ENCODE data around the gene HLA-DRB1.
"Not testable (repeated sequence)": the region's sequence is repeated elsewhere in the genome, so short reads cannot be mapped to it uniquely, and the experiment has no call there.

Gene HLA-DRB1

GRCh38 chr6:32554116-32554965, 35.3 kb downstream of the HLA-DRB1 start:
- DNase-seq, result no peak

- DNase-seq, result no peak
Measured at GRCh38 chr6:32553037-32553742, 36.5 kb downstream of the HLA-DRB1 start.

GRCh38 chr6:32551410-32551809, 38.2 kb downstream of the HLA-DRB1 start:
- no peak for DNase-seq

- DNase-seq, result no peak
Measured at GRCh38 chr6:32539839-32540238, 49.8 kb downstream of the HLA-DRB1 start.

GRCh38 chr6:32530431-32530793, 59.2 kb downstream of the HLA-DRB1 start:
- DNase-seq, result not testable (repeated sequence)

GRCh38 chr6:32529697-32530430, 59.8 kb downstream of the HLA-DRB1 start, which contains the start of gene HLA-DRB5:
HLA-DRB5 (minus strand) TSS chr6:32530287; CDS start chr6:32530224, 63 bp downstream.
- no peak for DNase-seq
